ENCODE results near the gene PGS1. TPM values are rescaled to one million over a fixed set of nuclear protein-coding genes. Genes with fewer than 3 reads are reported as not detected.

Gene PGS1
- total RNA-seq, 2 donors from 2014 or later: 52.0 to 98.4 TPM

GRCh38 chr17:78429618-78429995, 51.2 kb downstream of the PGS1 start:
- peaks cover 25% of the 10 kb centered on the region for H3K36me3 ChIP-seq
- no peak for DNase-seq (ENCODE audit: low spot score)
- H3K27me3 ChIP-seq (replicated peaks; ENCODE audit: insufficient read depth): no peaks in the 10 kb centered on the region
- ATAC-seq (ENCODE audit: insufficient number of reproducible peaks, low FRiP score, low read depth): no peak
- H3K4me3 ChIP-seq: no peak overlapping the region
- no peaks in the 10 kb centered on the region for H3K4me1 ChIP-seq (ENCODE audit: control insufficient read depth in 1 of 2, low read depth in 2 of 2)
- H3K9me3 ChIP-seq: no peaks in the 10 kb centered on the region
- no peak overlapping the region for H3K27ac ChIP-seq
- TF ChIP-seq CTCF (IDR thresholded peaks at IDR 0.05): no peak

GRCh38 chr17:78430892-78431691, 52.6 kb downstream of the PGS1 start:
- ATAC-seq (ENCODE audit: insufficient number of reproducible peaks, low FRiP score, low read depth) (no peak), DNase-seq (ENCODE audit: low spot score) (no peak)
- TF ChIP-seq CTCF (IDR thresholded peaks at IDR 0.05): no peak
- no peak overlapping the region for H3K4me3 ChIP-seq
- no peaks in the 10 kb centered on the region for H3K4me1 ChIP-seq (ENCODE audit: control insufficient read depth in 1 of 2, low read depth in 2 of 2)
- H3K36me3 ChIP-seq: peaks cover 15% of the 10 kb centered on the region
- no peak overlapping the region for H3K27ac ChIP-seq
- H3K9me3 ChIP-seq: no peaks in the 10 kb centered on the region
- no peaks in the 10 kb centered on the region for H3K27me3 ChIP-seq (replicated peaks; ENCODE audit: insufficient read depth)

GRCh38 chr17:78431692-78431958, 53.2 kb downstream of the PGS1 start:
- H3K36me3 ChIP-seq: peaks cover 11% of the 10 kb centered on the region
- no peak overlapping the region for H3K27ac ChIP-seq
- ATAC-seq (ENCODE audit: insufficient number of reproducible peaks, low FRiP score, low read depth) (no peak), DNase-seq (ENCODE audit: low spot score) (no peak)
- no peaks in the 10 kb centered on the region for H3K9me3 ChIP-seq
- no peak overlapping the region for H3K4me3 ChIP-seq
- TF ChIP-seq CTCF (IDR thresholded peaks at IDR 0.05): no peak
- no peaks in the 10 kb centered on the region for H3K4me1 ChIP-seq (ENCODE audit: control insufficient read depth in 1 of 2, low read depth in 2 of 2)
- H3K27me3 ChIP-seq (replicated peaks; ENCODE audit: insufficient read depth): no peaks in the 10 kb centered on the region

GRCh38 chr17:78432226-78433012, 54.0 kb downstream of the PGS1 start:
- H3K9me3 ChIP-seq: no peaks in the 10 kb centered on the region
- TF ChIP-seq CTCF (IDR thresholded peaks at IDR 0.05): no peak
- no peak overlapping the region for H3K4me3 ChIP-seq
- ATAC-seq (ENCODE audit: insufficient number of reproducible peaks, low FRiP score, low read depth) (no peak), DNase-seq (ENCODE audit: low spot score) (no peak)
- no peak overlapping the region for H3K27ac ChIP-seq
- peaks cover 7% of the 10 kb centered on the region for H3K36me3 ChIP-seq
- no peaks in the 10 kb centered on the region for H3K27me3 ChIP-seq (replicated peaks; ENCODE audit: insufficient read depth)
- no peaks in the 10 kb centered on the region for H3K4me1 ChIP-seq (ENCODE audit: control insufficient read depth in 1 of 2, low read depth in 2 of 2)

GRCh38 chr17:78433013-78433727, 54.7 kb downstream of the PGS1 start:
- ATAC-seq (ENCODE audit: insufficient number of reproducible peaks, low FRiP score, low read depth): no peak

More at GRCh38 chr17:78433013-78433727, 54.7 kb downstream of the PGS1 start:
- DNase-seq (ENCODE audit: low spot score): no peak
- no peak for TF ChIP-seq CTCF (IDR thresholded peaks at IDR 0.05)
- Histone ChIP-seq H3K9me3 (no peaks in the 10 kb centered on the region), H3K27me3 (replicated peaks; ENCODE audit: insufficient read depth) (no peaks in the 10 kb centered on the region), H3K4me3 (no peak overlapping the region), H3K4me1 (ENCODE audit: control insufficient read depth in 1 of 2, low read depth in 2 of 2) (no peaks in the 10 kb centered on the region), H3K36me3 (peaks cover 7% of the 10 kb centered on the region), H3K27ac (no peak overlapping the region)
